Activated CD8-positive, alpha-beta memory T cell treated with anti-CD3 and anti-CD28 coated beads, Interleukin-2, amount 50 U/mL, for 1 hour (primary cell): ENCODE results near the gene ZNF764.

Experiments used
- DNase-seq: peaks from one replicate; pipeline ENCODE4 v3.0.0-alpha.2; 2020; ENCODE audit errors: extremely low read depth

ZNF764 gene

DNA sequence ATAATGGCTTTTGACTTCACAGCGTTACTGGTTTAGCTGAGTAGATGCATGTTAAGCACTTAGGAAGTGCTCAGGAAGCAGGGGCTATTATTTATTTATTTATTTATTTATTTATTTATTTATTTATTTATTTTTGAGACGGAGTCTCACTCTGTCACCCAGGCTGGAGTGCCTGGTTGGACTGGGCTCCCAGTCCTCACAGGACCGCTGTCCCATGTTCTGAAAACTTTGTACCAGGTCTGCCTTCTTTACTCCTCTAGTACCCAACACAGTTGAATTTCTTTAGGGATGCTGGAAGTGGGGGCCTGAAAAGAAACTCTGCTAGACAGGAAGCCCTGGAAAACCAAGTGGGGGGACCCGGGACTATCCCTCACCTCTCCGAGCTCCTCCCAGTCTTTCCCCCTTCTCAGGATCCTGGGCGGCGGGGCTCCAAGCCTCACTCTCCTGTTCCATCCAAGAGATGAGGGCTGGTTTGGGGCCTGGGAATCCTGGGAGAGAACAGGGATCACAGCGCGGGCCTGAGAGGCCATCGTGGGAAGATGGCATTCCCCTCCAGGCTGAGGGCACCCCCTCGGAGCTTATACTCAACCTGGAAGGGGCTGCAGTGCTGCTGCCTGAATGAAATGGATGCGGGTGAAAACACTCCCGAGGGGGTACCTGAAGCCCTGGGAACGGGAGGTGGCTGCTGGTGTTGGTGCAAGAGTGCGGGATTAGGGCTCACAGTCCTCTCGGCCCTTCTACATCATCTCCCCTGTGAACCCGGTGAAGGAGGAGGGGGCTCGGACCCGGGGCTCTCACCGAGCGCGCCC, 12.7 kb upstream of the ZNF764 start:
- no peak for DNase-seq

GRCh38 chr16:30569746-30570635, 11.8 kb upstream of the ZNF764 start:
- no peak for DNase-seq

DNA sequence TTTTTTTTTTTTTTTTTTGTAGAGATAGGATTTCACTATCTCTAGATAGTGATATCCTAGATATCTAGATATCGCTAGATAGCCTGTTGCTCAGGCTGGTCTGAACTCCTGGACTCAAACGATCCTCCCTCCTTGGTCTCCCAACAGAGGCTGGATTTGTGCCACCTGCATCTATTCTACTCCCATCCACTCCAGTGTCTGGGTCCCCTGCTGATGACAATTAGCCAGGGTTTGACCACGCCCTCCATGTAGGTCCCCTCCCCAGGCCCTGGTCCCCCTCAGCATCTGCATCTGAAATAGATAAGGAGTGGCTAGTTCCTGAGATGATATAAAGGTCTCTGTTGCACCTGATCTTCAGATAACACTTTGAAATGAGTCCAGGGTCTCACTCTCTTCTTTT, 11.1 kb upstream of the ZNF764 start:
- no peak for DNase-seq

GRCh38 chr16:30567991-30568638, 9.9 kb upstream of the ZNF764 start:
- no peak for DNase-seq

DNA sequence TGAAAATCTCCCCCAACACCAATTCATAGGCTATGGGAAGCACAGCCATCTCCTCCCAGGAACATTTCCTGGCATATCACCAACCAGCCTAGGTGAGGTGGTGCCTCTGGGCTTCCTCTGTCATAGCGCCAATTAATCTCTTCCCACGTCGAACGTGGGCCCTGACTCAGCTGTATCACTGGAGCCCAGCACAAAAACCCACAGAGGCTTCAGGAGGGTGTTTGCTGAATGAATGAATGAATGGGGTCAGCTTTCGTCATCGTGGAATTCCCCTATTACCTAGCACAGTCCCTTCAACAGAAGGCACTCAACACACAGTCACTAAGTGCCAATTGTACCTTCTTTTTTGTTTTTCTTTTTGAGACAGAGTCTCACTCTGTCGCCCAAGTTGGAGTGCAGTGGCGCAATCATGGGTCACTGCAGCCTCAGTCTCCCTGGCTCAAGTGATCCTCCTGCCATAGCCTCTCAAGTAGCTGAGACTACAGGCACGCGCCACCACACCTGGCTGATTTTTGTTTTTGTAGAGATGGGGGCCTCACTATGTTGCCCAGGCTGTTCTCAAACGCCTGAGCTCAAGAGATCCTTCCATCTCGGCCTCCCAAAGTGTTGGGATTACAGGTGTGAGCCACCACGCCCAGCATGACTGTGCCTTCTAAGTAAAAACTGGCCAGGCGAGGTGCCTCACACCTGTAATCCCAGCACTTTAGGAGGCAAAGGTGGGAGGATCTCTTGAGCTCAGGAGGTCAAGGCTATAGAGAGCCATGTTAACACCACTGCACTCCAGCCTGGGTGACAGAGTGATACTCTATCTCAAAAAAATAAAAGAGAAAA, 9.2 kb upstream of the ZNF764 start:
- no peak for DNase-seq

DNA sequence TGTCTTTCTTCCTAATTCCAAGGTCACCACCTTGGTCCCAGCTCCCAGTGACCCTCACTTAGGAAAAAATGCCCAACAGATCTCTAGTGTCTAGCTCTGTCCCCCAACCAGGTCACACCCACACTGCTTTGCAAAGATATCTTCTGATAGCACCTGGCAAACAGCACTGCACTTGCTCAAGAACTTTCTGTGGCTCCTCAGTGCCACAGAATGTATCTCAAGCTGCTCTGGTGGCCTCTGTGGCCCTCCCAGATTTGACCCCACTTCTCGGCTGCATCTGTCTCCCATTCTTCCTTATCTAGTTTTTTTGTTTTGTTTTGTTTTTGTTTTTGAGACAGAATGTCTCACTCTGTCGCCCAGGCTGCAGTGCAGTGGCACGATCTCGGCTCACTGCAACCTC, 8.4 kb upstream of the ZNF764 start:
- DNase-seq = no peak

DNA sequence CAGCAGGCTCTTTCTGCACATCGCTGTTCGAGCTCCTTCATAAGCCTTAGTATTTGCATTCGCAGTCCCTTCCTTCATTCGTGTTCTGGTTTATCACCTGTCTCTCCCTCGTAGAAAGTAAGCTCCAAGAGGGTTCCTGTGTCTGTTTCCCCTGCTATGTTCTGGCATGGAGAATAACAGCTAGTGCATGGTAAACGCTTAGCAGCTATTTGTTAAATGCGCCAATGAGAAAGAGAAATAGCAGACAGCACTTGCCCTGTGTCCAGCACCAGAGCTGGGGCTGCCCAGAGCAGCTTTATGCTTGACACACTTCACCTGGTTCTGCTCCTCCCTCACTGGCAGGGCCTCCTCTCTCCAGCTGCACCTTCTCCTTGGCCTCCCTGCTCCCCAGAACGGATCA, 7.8 kb upstream of the ZNF764 start:
- DNase-seq = no peak

- DNase-seq = no peak
Measured at GRCh38 chr16:30565526-30565925, 7.4 kb upstream of the ZNF764 start.

GRCh38 chr16:30562021-30562420, 3.8 kb upstream of the ZNF764 start:
- no peak for DNase-seq

- DNase-seq = no peak
Measured at GRCh38 chr16:30561089-30561816, 3.1 kb upstream of the ZNF764 start.

DNA sequence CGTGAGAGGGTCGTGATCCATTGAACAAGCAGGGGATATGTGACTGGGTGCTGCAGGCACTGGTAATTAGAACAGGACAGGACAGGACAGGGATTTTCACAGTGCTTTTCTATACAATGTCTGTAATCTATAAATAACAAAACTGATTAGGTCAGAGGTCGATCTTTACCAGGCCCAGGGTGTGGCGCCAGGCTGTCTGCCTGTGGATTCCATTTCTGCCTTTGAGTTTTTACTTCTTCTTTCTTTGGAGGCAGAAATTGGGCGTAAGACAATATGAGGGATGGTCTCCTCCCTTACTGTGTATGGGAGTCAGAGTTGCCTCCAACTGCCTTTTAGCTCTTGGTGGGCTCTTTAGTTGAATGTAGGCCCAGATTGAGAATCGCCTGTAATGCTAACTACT, 1.5 kb upstream of the ZNF764 start:
- no peak for DNase-seq

DNA sequence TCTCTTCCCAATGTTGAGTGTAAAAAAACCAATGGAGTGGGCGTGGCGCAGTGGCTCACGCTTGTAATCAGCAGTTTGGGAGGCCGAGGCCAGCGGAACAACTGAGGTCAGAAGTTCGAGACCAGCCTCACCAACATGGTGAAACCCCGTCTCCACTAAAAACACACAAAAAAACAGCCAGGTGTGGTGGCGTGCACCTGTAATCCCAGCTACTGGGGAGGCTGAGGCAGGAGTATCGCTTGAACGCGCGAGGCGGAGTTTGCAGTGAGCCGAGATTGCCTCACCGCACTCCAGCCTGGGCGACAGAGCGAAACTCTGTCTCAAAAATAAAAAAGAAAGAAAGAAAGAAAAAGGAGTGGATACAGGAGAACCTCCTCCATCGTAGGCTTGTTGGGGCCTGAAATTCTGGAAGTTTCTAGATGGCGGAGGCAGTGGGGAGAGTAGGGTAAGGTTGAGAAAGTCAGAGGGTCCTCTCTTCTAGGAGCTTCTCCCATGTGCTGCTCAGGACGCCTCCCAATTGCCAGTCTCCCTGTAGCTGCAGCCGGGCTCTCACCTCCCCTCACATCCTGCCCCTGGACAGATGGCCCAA, 709 bp upstream of the ZNF764 start:
- DNase-seq = no peak

DNA sequence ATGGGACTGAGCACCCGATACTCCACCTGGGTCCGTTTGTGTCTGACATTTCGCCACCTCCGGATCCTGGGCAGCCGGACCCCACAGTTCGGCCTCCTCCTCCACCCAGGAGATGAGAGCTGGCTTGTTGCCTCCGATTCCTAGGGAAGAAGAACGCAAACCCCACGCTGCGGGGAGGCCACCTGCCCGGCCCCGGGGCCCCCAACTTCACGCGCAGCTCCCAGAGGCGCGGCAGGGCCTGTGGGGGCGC, 542 bp downstream of the ZNF764 start:
- no peak for DNase-seq

- DNase-seq = no peak
Measured at GRCh38 chr16:30556125-30556473, 2.1 kb downstream of the ZNF764 start.

DNA sequence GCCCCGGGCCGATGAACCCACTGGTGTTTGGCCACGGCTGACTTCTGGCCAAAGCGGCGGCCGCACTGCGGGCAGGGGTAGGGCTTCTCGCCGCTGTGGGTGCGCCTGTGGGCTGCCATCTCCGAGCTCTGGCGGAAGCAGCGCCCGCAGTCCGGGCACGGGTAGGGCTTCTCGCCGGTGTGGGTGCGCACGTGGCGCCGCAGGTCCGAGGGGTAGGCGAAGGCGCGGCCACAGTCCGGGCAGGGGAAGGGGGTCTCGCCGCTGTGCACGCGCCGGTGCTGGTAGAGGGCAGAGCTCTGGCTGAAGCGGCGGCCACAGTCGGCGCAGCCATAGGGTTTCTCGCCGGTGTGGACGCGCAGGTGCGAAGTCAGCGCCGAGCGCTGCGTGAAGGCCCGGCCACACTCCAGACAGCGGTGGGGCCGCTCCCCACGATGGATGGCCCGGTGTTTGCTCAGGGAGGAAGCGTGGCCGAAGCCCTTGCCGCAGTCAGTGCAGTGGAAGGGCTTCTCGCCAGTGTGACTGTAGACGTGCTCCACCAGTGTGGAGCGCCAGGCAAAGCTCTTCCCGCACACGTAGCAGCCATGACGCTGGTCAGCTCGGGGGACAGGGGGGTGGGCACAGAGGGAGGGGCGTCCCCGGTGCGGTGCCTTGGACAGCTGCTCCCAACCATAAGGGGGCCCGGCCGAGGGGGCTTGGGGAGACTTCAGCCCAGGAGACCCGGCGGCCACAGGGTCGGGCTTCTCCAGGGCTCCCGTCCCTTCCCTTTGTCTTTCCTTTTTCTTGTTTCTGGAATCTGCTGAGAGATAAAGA, 2.7 kb downstream of the ZNF764 start:
- no peak for DNase-seq

DNA sequence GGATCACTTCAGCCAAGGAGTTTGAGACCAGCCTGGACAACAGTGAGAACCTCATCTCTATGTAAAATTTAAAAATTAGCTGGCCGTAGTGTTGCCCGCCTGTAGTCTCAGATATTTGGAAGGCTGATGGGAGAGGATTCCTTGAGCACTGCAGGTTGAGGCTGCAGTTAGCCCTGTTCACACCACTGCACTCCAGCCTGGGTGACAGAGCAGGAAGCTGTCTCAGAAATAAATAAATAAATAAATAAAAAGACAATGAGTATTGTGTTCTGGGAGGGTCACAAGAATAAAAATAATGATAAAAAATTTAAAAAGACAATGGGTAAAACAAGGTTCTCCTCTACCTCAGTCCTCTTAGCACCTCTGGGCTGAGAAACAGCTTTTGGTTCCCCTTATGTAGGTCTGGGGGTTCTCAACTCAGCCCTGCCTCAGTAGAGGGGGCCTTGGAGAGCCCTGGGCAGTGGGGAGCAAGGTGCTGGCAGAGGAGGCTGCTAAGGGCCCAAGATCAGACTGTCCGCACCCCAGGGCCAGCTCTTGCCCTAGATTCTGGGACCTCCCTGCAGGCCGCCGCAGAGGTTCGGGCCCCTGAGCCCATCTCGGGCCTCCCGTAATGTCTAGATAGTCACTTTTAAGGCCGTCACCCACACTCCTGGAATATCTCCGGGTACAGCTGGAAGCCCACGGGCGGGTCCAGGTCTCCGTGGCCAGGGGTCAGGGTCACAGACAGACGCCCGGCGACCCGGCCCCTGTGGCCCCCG, 3.4 kb downstream of the ZNF764 start:
- DNase-seq = no peak

DNA sequence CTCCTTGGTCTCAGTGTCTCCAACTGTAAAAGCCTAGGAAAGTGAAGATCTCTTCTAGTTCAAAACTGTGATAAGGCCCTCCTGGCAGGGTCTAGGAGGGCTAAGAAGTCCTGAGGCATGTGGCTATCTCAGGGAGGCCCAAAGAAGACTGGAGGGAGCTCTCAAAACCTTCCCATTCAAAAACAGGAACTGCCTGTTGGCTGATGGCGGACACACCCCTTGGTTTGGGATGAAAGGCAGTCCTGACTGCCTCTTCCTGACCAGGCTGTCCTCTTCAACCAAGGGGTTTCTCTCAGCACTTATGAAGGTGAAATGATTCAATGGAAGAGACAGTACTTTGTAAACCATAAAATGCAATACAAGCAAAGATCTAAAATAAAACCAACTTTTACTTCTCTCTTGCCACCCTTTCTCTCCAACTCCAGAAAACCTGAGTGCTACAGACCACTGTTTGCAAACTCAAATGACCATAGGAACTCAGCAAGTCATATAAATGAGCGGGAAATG, 4.7 kb downstream of the ZNF764 start:
- no peak for DNase-seq

DNA sequence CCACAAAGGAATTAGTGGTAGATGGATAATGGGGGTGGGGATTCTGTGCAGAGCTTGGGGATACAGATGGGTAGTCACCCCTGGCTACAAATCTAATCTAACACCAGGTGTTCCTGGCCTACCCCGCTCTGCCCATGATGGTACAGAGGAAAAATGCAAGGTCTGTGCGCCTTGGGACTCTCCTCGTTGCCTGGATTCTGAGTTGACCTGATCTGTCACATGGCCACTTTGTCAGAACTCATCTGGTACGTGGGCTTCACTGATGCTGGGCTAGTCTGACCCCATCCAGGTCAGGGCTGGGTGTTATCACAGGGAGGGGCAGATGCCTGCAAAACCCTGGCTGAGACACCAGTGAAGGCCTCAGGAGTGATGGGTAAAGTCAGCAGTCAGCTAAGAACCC, 5.2 kb downstream of the ZNF764 start:
- DNase-seq = no peak

DNA sequence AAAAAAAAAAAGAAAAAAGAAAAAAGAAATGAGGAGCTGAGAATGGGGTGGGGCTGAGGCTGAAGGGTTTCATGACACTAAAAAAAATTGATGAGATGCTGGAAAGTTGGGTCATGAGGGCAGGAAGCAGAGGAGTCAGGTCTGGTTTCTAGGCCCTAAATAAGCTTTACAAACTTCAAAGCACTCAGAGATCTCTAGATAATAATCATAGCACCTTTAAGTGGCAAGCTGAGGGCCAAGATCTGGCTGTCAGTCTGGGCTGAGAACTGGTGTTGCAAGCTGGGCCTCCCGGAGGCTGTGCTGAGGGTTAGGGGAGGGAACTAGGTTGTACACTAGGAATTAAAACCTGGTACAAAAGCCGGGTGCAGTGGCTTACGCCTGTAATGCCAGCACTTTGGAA, 6.4 kb downstream of the ZNF764 start:
- peak; percentile 53 for DNase-seq
